C4-2B (cell line): ENCODE measurements around the gene GJB4.

ENCODE experiments used
- H3K27ac ChIP-seq: fragments of 450-650 bp; 2 replicates; pipeline ENCODE4 v1.5.1; 2017
- CTCF ChIP-seq: fragments of 450-650 bp; conservative IDR thresholded peaks from 2 replicates; pipeline ENCODE4 v1.5.1; 2017; ENCODE audit warnings: mild to moderate bottlenecking
- ZFX ChIP-seq: fragments of 450-650 bp; IDR thresholded peaks from 2 replicates; pipeline ENCODE4 v1.6.1; 2017

GJB4 gene

GRCh38 chr1:34740161-34740868, 19.2 kb upstream of the GJB4 start:
- TF ChIP-seq ZFX (no peak), CTCF (no peak)
- no peak overlapping the region for H3K27ac ChIP-seq

GRCh38 chr1:34742667-34743270, 16.8 kb upstream of the GJB4 start:
- H3K27ac ChIP-seq, result no peak overlapping the region
- TF ChIP-seq CTCF, result peak; percentile 98
- no peak for TF ChIP-seq ZFX

- H3K27ac ChIP-seq, result no peak overlapping the region
- no peak for TF ChIP-seq ZFX
- TF ChIP-seq CTCF, result no peak
Observed at GRCh38 chr1:34743775-34744174, 15.8 kb upstream of the GJB4 start.

- no peak overlapping the region for H3K27ac ChIP-seq
- no peak for TF ChIP-seq CTCF
- TF ChIP-seq ZFX, result no peak
Observed at GRCh38 chr1:34744851-34745250, 14.7 kb upstream of the GJB4 start.

GRCh38 chr1:34745666-34746065, 13.9 kb upstream of the GJB4 start:
- TF ChIP-seq CTCF, result no peak
- TF ChIP-seq ZFX, result no peak
- no peak overlapping the region for H3K27ac ChIP-seq

- H3K27ac ChIP-seq, result no peak overlapping the region
- TF ChIP-seq ZFX (no peak), CTCF (no peak)
Observed at GRCh38 chr1:34746101-34746500, 13.4 kb upstream of the GJB4 start.

- TF ChIP-seq CTCF, result no peak
- H3K27ac ChIP-seq, result no peak overlapping the region
Observed at GRCh38 chr1:34746785-34747637, 12.5 kb upstream of the GJB4 start.
